Measurements from ENCODE around the gene ATP13A3.

Gene ATP13A3

DNA sequence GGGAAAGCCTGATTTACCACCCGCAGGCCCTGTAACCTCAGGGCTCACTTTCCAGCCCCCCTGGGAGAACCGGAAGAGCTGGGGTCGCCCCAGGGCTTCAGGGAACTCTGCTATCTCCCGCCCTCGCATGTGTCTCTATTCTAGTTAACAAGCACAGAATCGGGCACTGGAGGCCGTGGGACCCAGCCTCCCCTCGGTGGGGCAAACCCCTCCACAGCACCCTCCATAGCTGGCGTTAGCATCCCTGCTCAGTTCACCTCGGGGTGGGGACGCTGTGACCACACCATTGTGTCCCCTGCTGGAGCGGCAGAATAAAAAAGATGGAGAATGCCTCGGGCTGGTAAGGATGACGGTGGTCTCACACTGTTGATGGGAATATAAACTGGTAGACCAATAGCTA is 113.8 kb downstream of the ATP13A3 start:
- no peak for DNase-seq (ENCODE audit: low read depth in 2 of 2)
- TF ChIP-seq, protein P1, sequence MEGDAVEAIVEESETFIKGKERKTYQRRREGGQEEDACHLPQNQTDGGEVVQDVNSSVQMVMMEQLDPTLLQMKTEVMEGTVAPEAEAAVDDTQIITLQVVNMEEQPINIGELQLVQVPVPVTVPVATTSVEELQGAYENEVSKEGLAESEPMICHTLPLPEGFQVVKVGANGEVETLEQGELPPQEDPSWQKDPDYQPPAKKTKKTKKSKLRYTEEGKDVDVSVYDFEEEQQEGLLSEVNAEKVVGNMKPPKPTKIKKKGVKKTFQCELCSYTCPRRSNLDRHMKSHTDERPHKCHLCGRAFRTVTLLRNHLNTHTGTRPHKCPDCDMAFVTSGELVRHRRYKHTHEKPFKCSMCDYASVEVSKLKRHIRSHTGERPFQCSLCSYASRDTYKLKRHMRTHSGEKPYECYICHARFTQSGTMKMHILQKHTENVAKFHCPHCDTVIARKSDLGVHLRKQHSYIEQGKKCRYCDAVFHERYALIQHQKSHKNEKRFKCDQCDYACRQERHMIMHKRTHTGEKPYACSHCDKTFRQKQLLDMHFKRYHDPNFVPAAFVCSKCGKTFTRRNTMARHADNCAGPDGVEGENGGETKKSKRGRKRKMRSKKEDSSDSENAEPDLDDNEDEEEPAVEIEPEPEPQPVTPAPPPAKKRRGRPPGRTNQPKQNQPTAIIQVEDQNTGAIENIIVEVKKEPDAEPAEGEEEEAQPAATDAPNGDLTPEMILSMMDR (IDR thresholded peaks at IDR 0.05; ENCODE audit: low read depth, low read length), result no peak

DNA sequence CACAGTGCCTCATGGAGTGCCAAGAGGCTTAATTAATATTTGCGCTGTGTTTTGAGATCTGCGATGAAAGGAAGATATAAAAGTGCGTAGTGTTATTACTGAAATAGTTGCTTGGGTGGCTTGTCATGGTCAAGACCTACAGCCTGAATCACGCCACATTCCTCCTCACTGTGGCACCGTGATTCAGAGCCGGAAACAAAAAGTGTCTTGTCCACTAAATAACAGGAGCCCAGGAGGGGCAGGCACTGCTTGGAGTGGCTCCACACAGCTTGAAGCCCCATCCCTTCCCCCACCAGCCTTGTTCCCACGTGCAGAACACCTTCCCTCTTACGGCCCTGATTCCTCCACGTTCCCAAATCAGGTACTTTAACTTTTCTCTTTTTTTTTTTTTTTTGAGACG is 116.0 kb downstream of the ATP13A3 start:
- TF ChIP-seq, protein P1 (IDR thresholded peaks at IDR 0.05; ENCODE audit: low read depth, low read length), result no peak
- DNase-seq (ENCODE audit: low read depth in 2 of 2), result no peak

More for the DNA sequence above, 113.8 kb downstream of the ATP13A3 start:
- H3K4me3 ChIP-seq (replicated peaks in 1 of 2; ENCODE audit: low read depth in 2 of 2, low read length in 2 of 2), result no peak overlapping the region

DNA sequence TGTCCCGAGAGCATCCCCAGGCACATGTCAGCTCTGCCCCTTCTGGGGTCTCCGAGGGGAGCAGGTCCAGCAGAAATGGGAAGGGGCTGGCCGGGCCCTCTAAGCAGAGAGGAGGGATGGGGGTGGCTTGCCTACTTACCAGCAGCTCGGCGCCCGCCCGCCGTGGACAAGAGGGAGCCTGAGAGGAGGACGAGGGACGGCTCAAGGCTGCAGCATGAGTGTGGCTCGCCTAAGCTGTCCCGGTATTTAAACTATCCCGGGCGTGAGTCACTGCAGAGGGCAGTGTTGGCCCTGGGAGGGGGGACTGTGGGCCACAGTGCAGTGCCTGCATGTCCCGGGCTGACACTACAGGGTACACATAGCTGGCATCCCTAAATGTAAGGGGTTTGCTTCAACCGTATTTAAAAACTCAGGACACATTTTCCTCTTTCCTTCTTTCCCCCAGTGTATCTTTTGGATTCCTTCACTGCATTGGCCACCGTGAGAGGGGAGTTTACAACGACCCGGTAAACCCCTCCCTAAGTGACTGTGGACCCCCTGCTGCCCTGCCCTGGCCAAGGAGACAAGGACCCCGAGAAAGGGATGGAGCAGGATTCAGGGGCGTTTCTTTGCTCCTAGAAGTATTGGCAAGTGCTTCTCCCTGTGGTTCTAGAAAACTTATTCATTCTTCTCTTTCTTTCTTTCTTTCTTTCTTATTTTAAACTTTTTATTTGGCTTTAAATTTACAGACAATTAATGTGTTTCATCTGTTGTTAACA is 117.1 kb downstream of the ATP13A3 start, which contains the start of gene LRRC15:
TSS of gene LRRC15 (minus strand) at position 222 of the 758 bp plus-strand sequence. CDS start 8,700 bp downstream, outside the sequence.
- no peak within 1 kb of the TSS for H3K4me3 ChIP-seq (replicated peaks in 1 of 2; ENCODE audit: low read depth in 2 of 2, low read length in 2 of 2)
- DNase-seq (ENCODE audit: low read depth in 2 of 2), result peak; percentile 40 to 49
- TF ChIP-seq, protein P1 (IDR thresholded peaks at IDR 0.05; ENCODE audit: low read depth, low read length), result no peak

More for the DNA sequence above, 116.0 kb downstream of the ATP13A3 start:
- H3K4me3 ChIP-seq (replicated peaks in 1 of 2; ENCODE audit: low read depth in 2 of 2, low read length in 2 of 2), result no peak overlapping the region

DNA sequence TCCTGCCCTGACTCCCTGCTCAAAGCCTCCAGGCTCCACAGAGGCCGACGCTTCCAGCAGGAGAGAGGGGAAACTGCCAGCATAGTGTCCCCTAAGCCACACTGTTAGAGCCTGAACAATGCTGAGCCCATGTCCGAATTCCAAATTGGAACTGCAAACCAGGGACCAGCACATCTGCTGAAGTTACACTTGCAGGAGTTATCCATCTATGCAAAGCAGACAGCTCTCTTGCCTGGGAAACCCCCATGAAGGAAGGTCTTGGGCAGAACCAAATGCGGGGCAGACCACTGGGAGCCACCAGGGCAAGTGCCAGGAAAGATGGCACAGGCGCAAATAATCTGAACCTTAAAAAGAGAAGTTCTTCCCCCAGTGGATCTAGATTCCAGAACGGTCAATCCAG is 117.9 kb downstream of the ATP13A3 start:
- DNase-seq (ENCODE audit: low read depth in 2 of 2), result no peak
- no peak overlapping the region for H3K4me3 ChIP-seq (replicated peaks in 1 of 2; ENCODE audit: low read depth in 2 of 2, low read length in 2 of 2)
- TF ChIP-seq, protein P1 (IDR thresholded peaks at IDR 0.05; ENCODE audit: low read depth, low read length), result no peak

DNA sequence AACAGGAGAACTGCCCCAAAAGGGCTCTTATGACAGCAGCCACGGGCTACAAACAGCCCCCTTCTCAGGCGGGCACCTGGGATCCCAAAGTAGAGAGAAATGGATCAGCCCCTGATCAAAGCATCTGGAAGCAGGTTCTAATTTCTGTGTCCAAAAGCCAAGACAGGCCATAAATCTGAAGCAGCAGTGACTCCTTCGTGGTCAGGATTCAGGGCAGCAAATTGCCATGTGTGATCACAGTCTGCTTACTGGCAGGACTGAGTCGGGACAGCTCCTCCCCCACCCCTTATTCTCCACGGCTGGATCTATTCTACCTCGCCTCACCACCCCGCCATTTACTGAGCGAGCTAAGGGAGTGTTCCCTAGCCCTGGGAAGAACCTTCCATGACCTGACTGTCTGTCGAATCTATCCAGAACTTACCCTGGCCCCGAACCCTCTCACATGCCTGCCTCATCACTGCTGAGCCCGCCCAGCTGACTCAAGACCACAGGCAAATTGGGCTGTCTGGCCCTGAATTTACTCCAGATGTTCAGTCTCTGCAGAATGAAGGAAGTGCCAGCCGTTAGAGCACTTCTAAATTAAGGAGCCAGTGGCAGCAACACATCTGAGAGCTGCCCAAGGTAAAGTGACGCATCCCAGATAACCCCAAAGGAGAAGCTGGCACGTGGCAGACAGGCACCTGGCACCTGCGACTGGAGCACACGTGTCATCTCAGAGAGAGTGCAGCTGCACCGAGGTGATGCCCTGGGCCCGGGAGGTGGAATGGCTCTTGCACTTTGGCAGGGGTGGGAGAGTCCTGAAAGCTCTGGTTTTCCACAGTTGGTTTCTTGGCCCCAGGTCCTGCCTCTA is 118.6 kb downstream of the ATP13A3 start:
- TF ChIP-seq, protein P1 (IDR thresholded peaks at IDR 0.05; ENCODE audit: low read depth, low read length), result no peak
- DNase-seq (ENCODE audit: low read depth in 2 of 2), result peak; percentile 5 to 21
- H3K4me3 ChIP-seq (replicated peaks in 1 of 2; ENCODE audit: low read depth in 2 of 2, low read length in 2 of 2), result no peak overlapping the region

DNA sequence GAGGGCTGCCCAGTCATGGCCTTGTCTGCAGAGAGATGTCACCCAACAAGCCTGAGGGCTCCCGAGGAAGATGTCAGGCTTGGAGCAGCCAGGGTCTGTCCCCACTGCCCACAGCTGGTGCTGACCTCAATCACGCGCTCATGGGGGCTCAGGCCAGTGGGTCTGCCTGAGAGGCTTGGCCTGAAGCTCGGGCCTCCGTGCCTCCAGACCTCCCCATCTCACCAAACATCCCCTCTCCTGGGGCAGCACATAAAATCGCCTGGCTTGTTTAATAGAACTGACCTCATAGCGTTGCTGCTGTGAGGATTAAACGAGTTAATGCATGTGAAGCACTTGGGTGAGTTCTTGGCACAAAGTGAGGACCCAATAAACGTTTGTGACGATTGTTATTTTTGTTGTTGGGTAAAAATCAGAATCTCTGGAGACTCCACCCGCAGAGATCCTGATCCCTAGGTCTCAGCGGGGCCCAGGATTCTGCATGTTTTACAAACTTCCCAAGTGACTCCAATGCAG is 120.8 kb downstream of the ATP13A3 start:
- no peak overlapping the region for H3K4me3 ChIP-seq (replicated peaks in 1 of 2; ENCODE audit: low read depth in 2 of 2, low read length in 2 of 2)
- no peak for DNase-seq (ENCODE audit: low read depth in 2 of 2)
- TF ChIP-seq, protein P1 (IDR thresholded peaks at IDR 0.05; ENCODE audit: low read depth, low read length), result no peak
